ENCODE data around the gene VAPB.

DNA sequence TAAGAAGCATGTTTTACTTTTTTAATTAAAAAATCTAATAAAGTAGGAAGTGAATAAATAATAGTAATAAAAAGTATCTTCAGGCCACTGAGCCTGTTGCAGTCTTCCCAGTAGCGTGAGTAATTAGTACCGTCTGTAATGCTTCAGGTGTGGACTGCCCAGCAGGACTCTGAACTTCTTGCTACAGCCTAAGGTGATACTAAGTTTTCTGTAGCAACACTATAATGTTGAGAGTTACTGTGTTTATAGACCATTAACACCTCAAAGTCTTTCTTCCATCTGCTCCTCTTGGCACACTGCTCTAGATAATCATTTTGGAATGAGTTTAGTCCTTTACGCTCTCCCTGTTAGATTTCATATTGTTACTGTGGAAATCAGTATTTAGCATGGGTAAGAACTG is 28.4 kb downstream of the VAPB start:
- TF ChIP-seq ZBTB7A (tag by site-specific recombination; IDR thresholded peaks at IDR 0.05; ENCODE audit: low read depth) = no peak
- no peak for TF ChIP-seq ZNF10 (tag by site-specific recombination; IDR thresholded peaks at IDR 0.05)

All from HEK293 (cell line).